ENCODE results near the gene SMU1. TPM values are rescaled to one million over a fixed set of nuclear protein-coding genes. Genes with fewer than 3 reads are reported as not detected.

The SMU1 gene
- total RNA-seq, 1 experiment from 2014 or later, result 23.2 TPM

DNA sequence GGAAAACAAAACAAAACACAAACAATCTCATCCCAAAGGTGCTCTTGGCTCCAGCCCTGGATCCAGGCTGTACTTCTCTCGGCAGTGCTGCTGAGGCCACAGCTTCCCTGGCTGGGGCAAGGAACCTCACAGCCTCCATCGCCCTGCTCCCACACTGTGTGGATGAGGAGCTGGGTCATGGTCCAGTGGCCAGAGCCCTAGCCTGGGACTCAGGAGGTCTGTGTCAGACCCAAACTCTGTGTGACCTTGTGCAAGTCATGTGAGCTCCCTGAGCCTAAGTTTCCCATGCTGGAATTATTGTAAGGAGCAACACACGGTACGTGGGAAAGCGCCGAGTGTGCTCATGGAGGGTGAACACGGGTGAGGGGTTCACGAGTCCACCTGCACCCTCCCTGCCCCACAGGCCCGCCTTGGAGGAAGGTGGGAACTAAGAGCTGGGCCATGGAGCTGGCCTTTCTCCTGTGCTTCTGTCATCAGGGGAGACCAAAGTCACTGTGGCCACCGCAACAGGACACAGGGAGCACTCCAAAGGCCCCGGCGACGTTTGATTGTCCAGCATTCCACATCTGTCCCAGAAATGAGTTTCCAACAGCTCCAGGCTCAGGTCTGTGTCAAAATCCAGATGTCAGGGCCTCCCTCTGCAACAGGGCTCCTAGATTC is 26.2 kb upstream of the SMU1 start:
- CTCF ChIA-PET, result no interaction called here
- no peak overlapping the region for H3K27ac Mint-ChIP-seq
- H3K9me3 Mint-ChIP-seq, result no peaks in the 10 kb centered on the region
- H3K36me3 Mint-ChIP-seq, result no peaks in the 10 kb centered on the region
- no peak overlapping the region for H3K4me3 Mint-ChIP-seq
- H3K27me3 Mint-ChIP-seq (ENCODE audit: low read depth), result no peaks in the 10 kb centered on the region; the same call in 1 of the 2 replicates
- TF ChIP-seq RORB (CRISPR knock-in tag; IDR thresholded peaks at IDR 0.05), result no peak
- TF ChIP-seq, protein P1, sequence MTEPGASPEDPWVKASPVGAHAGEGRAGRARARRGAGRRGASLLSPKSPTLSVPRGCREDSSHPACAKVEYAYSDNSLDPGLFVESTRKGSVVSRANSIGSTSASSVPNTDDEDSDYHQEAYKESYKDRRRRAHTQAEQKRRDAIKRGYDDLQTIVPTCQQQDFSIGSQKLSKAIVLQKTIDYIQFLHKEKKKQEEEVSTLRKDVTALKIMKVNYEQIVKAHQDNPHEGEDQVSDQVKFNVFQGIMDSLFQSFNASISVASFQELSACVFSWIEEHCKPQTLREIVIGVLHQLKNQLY (CRISPR knock-in tag; IDR thresholded peaks at IDR 0.05), result no peak
- TF ChIP-seq, protein P2, sequence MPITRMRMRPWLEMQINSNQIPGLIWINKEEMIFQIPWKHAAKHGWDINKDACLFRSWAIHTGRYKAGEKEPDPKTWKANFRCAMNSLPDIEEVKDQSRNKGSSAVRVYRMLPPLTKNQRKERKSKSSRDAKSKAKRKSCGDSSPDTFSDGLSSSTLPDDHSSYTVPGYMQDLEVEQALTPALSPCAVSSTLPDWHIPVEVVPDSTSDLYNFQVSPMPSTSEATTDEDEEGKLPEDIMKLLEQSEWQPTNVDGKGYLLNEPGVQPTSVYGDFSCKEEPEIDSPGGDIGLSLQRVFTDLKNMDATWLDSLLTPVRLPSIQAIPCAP (CRISPR knock-in tag; IDR thresholded peaks at IDR 0.05), result no peak
- TF ChIP-seq, protein P3, sequence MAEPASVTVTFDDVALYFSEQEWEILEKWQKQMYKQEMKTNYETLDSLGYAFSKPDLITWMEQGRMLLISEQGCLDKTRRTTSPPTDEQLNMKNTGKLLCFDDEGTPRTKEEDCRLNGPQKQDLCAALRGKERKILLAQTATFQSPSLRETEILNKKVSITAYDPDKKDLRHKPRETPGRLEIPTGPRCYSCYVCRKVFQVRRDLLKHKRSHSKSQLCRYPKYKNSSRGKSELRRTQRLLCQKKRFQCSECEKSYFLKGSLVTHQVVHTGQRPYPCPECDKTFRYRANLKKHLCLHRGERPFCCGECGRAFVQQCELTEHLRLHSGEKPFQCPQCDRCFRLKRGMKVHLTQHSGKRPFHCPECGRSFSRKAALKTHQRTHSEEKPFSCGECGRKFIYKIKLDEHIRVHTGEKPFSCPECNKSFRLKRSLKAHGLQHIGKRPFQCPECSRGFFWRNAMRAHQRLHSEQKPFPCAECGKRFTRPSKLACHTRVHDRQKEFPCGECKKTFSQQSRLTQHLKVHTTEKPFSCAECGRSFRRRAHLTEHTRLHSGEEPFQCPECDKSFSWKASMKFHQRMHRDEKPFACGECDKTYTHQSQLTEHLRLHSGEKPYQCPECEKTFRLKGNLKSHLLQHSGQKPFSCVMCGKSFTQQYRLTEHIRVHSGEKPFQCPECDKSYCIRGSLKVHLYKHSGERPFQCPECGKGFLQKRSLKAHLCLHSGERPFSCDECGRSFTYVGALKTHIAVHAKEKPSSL (CRISPR knock-in tag; conservative IDR thresholded peaks at IDR 0.05), result no peak
- DNase-seq (ENCODE audit: low spot score) (no peak), ATAC-seq (no peak)
- peaks cover 11% of the 10 kb centered on the region for H3K4me1 Mint-ChIP-seq
- POLR2A ChIA-PET, result no interaction called here

DNA sequence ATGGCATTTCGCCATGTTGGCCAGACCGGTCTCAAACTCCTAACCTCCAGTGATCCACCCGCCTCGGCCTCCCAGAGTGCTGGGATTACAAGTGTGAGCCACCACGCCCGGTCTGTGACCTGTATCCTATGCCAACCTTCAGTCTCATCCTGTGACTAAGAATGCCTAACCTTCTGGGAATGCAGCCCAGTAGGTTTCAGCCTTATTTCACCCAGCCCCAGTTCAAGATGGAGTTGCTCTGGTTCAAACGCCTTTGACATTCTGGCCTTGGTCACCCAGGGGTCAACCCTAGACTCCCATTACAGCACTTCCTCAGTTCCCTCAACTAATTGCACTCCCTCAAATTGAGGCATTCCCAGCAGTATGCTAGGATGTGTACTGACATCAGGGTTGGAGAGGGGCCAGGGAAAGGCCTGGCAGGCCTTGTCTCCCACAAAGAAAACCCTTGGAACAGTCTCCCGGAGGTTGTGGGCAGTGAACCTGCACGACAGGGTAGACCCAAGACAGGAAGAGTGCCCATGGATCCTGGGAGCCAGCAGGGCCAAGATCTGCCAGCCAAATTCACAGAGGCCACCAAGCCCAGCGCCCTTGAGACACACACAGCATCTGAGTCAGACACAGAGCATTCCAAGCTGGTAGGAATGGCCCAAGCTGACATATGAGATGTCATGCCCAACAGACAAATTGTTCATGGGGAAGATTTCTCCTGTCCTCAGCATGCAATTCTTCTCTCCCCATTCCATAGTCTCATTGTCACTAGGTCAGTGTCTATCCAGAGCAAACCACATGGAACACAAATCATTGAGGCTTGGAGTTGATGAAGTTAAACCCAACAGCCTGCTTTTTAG is 24.9 kb upstream of the SMU1 start:
- no peak overlapping the region for H3K4me3 Mint-ChIP-seq
- no peaks in the 10 kb centered on the region for H3K9me3 Mint-ChIP-seq
- CTCF ChIA-PET, result no interaction called here
- H3K27ac Mint-ChIP-seq, result no peak overlapping the region
- no peaks in the 10 kb centered on the region; the same call in 1 of the 2 replicates for H3K27me3 Mint-ChIP-seq (ENCODE audit: low read depth)
- DNase-seq (ENCODE audit: low spot score), result no peak
- H3K36me3 Mint-ChIP-seq, result no peaks in the 10 kb centered on the region
- POLR2A ChIA-PET, result no interaction called here
- peaks cover 7% of the 10 kb centered on the region; the same call in 1 of the 2 replicates for H3K4me1 Mint-ChIP-seq
- no peak for ATAC-seq
- no peak for TF ChIP-seq ATF1 (CRISPR knock-in tag; IDR thresholded peaks at IDR 0.05)
- TF ChIP-seq, protein P4, sequence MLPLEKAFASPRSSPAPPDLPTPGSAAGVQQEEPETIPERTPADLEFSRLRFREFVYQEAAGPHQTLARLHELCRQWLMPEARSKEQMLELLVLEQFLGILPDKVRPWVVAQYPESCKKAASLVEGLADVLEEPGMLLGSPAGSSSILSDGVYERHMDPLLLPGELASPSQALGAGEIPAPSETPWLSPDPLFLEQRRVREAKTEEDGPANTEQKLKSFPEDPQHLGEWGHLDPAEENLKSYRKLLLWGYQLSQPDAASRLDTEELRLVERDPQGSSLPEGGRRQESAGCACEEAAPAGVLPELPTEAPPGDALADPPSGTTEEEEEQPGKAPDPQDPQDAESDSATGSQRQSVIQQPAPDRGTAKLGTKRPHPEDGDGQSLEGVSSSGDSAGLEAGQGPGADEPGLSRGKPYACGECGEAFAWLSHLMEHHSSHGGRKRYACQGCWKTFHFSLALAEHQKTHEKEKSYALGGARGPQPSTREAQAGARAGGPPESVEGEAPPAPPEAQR (CRISPR knock-in tag; IDR thresholded peaks at IDR 0.05), result no peak
- TF ChIP-seq, protein P5, sequence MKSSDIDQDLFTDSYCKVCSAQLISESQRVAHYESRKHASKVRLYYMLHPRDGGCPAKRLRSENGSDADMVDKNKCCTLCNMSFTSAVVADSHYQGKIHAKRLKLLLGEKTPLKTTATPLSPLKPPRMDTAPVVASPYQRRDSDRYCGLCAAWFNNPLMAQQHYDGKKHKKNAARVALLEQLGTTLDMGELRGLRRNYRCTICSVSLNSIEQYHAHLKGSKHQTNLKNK (CRISPR knock-in tag; IDR thresholded peaks at IDR 0.05), result no peak
- TF ChIP-seq, protein P6, sequence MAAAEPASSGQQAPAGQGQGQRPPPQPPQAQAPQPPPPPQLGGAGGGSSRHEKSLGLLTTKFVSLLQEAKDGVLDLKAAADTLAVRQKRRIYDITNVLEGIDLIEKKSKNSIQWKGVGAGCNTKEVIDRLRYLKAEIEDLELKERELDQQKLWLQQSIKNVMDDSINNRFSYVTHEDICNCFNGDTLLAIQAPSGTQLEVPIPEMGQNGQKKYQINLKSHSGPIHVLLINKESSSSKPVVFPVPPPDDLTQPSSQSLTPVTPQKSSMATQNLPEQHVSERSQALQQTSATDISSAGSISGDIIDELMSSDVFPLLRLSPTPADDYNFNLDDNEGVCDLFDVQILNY (CRISPR knock-in tag; IDR thresholded peaks at IDR 0.05), result no peak
- TF ChIP-seq SMAD4 (CRISPR knock-in tag; IDR thresholded peaks at IDR 0.05), result no peak
- TF ChIP-seq NFE2L1 (CRISPR knock-in tag; IDR thresholded peaks at IDR 0.05), result no peak
- no peak for TF ChIP-seq TEAD4 (CRISPR knock-in tag; IDR thresholded peaks at IDR 0.05)
- no peak for TF ChIP-seq RELA (CRISPR knock-in tag; IDR thresholded peaks at IDR 0.05; ENCODE audit: borderline replicate concordance)
- TF ChIP-seq, protein P7, sequence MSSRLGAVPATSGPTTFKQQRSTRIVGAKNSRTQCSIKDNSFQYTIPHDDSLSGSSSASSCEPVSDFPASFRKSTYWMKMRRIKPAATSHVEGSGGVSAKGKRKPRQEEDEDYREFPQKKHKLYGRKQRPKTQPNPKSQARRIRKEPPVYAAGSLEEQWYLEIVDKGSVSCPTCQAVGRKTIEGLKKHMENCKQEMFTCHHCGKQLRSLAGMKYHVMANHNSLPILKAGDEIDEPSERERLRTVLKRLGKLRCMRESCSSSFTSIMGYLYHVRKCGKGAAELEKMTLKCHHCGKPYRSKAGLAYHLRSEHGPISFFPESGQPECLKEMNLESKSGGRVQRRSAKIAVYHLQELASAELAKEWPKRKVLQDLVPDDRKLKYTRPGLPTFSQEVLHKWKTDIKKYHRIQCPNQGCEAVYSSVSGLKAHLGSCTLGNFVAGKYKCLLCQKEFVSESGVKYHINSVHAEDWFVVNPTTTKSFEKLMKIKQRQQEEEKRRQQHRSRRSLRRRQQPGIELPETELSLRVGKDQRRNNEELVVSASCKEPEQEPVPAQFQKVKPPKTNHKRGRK (CRISPR knock-in tag; IDR thresholded peaks at IDR 0.05; ENCODE audit: borderline replicate concordance), result no peak
- no peak for TF ChIP-seq ZNF121 (CRISPR knock-in tag; IDR thresholded peaks at IDR 0.05)
- TF ChIP-seq, protein P8, sequence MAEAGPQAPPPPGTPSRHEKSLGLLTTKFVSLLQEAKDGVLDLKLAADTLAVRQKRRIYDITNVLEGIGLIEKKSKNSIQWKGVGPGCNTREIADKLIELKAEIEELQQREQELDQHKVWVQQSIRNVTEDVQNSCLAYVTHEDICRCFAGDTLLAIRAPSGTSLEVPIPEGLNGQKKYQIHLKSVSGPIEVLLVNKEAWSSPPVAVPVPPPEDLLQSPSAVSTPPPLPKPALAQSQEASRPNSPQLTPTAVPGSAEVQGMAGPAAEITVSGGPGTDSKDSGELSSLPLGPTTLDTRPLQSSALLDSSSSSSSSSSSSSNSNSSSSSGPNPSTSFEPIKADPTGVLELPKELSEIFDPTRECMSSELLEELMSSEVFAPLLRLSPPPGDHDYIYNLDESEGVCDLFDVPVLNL (CRISPR knock-in tag; IDR thresholded peaks at IDR 0.05; ENCODE audit: borderline replicate concordance, low read depth), result no peak
- TF ChIP-seq, protein P9, sequence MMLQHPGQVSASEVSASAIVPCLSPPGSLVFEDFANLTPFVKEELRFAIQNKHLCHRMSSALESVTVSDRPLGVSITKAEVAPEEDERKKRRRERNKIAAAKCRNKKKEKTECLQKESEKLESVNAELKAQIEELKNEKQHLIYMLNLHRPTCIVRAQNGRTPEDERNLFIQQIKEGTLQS (CRISPR knock-in tag; conservative IDR thresholded peaks at IDR 0.05), result no peak
- TF ChIP-seq JAZF1 (CRISPR knock-in tag; IDR thresholded peaks at IDR 0.05), result no peak
- no peak for TF ChIP-seq NR1H2 (CRISPR knock-in tag; IDR thresholded peaks at IDR 0.05)
- no peak for TF ChIP-seq ZNF232 (CRISPR knock-in tag; IDR thresholded peaks at IDR 0.05)

Measured in WTC11 (cell line).